SJSA1 (cell line): ENCODE measurements around the gene DCP1B. TPM values are rescaled to one million over a fixed set of nuclear protein-coding genes. Genes with fewer than 3 reads are reported as not detected.
A peak's percentile ranks its signal among the peaks of the same experiment; 100 is the strongest.

Experiments used
- DNase-seq, 2 experiments: peaks; one replicate each; pipeline ENCODE4 v3.0.0-alpha.2; 2015 to 2020; ENCODE audit warnings: low spot score in 2 of 2, low read depth in 1 of 2
- H3K27ac ChIP-seq: fragments of 250-450 bp; sonication (Bioruptor Pico); 2 replicates; pipeline ENCODE4 v1.5.1; 2020; ENCODE audit warnings: mild to moderate bottlenecking, moderate library complexity
- H3K27me3 ChIP-seq: fragments of 250-450 bp; sonication (Bioruptor Pico); replicated peaks from 2 replicates; pipeline ENCODE4 v1.5.1; 2020; ENCODE audit warnings: mild to moderate bottlenecking, moderate library complexity
- H3K36me3 ChIP-seq: fragments of 250-450 bp; sonication (Bioruptor Pico); 2 replicates; pipeline ENCODE4 v1.5.1; 2020; ENCODE audit warnings: mild to moderate bottlenecking
- H3K4me1 ChIP-seq: fragments of 250-450 bp; sonication (Bioruptor Pico); replicated peaks from 2 replicates; pipeline ENCODE4 v1.6.1; 2021; ENCODE audit warnings: mild to moderate bottlenecking
- H3K4me3 ChIP-seq: fragments of 250-450 bp; sonication (Bioruptor Pico); 2 replicates; pipeline ENCODE4 v1.5.1; 2020; ENCODE audit warnings: mild to moderate bottlenecking
- H3K9me3 ChIP-seq: fragments of 250-450 bp; sonication (Bioruptor Pico); replicated peaks from 2 replicates; pipeline ENCODE4 v1.5.1; 2020; ENCODE audit warnings: mild to moderate bottlenecking
- total RNA-seq: library from RNA; depleted of rRNA; stranded (reverse); fragments of >200 nt; shearing (Covaris generic); gene quantifications from 2 replicates; pipeline ENCODE4 v1.2.3, GENCODE V29; 2014; rRNA removed

Gene DCP1B
- 15.4 and 17.8 TPM in 2 replicates for total RNA-seq

DNA sequence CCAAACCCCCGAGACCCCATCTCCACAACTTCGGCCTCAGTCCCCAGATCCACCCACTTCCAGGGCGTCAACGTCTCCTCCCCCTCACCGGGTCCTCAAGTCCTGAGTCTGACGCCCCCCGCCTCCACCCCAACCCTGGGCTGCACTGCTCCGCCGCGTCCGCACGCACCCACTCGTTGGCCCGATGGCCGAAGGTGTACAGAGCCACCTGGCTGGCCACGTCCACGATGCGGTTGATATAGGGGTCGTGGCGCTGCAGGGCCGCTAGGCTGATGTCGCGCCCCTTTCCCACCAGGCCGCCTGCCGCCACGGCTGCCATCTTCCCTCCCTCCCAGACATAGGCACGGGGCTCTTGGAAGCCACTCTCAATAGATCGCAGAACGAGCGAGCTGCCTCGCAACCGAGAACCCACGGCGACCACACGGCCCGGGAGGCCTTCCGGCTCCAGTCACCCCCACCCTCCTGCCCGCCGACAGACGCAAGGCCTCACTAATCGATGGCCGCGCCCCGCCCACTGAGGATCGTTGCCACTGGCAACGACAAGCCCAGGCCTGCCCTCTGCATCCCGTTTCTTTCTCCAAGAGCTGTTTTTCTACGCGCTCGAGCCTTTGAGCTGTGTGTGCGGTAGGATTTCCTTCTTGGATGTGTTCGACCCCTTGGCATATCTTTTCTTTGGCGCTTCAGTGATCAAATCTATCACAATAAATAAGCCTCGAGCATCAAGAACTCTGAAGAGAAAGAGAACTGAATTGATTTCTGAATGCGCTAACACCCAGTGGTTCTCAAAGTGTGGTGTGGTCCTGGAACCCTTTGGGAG is at the start of gene DCP1B:
Gene DCP1B, minus strand, starts transcription at position 345 of the 817 bp plus-strand sequence. Its CDS starts 26 bp downstream, at position 319.
- Histone ChIP-seq H3K36me3 (peaks cover 6% of the 10 kb centered on the region), H3K27ac (peak within 1 kb of the TSS; percentile 76), H3K4me3 (peak within 1 kb of the TSS; percentile 79), H3K27me3 (no peaks in the 10 kb centered on the region), H3K9me3 (no peaks in the 10 kb centered on the region), H3K4me1 (peaks cover 32% of the 10 kb centered on the region)
- peak; percentile 92 to 99 for DNase-seq

DNA sequence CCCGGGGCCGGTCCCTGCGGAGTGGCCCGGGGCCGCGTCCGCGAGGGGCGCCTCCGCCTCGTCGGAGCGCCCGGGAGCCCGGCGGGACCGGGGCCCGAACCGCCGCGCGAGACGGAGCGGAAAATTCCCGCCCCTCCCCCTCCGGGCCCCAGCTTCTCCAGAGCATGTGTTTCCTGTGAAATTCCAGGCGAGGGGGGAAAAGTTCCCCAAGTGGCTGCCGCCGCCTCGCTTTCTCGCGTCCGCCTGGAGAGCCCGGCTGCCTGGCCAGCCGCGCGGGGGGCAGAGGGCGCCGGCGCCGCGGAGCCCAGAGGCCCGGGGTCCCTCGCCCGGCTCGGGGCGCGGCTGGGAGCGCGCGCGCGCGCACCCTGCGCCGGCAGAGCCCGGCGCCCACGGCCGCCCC is 49.4 kb upstream of the DCP1B start:
- Histone ChIP-seq H3K9me3 (no peaks in the 10 kb centered on the region), H3K36me3 (peaks cover 4% of the 10 kb centered on the region; the same call in 1 of the 2 replicates), H3K4me1 (peaks cover 25% of the 10 kb centered on the region), H3K27ac (peak overlapping the region; percentile 43; the same call in 1 of the 2 replicates), H3K4me3 (peak overlapping the region; percentile 74), H3K27me3 (no peaks in the 10 kb centered on the region)
- peak in 1 of 2 experiments; percentile 61 for DNase-seq

DNA sequence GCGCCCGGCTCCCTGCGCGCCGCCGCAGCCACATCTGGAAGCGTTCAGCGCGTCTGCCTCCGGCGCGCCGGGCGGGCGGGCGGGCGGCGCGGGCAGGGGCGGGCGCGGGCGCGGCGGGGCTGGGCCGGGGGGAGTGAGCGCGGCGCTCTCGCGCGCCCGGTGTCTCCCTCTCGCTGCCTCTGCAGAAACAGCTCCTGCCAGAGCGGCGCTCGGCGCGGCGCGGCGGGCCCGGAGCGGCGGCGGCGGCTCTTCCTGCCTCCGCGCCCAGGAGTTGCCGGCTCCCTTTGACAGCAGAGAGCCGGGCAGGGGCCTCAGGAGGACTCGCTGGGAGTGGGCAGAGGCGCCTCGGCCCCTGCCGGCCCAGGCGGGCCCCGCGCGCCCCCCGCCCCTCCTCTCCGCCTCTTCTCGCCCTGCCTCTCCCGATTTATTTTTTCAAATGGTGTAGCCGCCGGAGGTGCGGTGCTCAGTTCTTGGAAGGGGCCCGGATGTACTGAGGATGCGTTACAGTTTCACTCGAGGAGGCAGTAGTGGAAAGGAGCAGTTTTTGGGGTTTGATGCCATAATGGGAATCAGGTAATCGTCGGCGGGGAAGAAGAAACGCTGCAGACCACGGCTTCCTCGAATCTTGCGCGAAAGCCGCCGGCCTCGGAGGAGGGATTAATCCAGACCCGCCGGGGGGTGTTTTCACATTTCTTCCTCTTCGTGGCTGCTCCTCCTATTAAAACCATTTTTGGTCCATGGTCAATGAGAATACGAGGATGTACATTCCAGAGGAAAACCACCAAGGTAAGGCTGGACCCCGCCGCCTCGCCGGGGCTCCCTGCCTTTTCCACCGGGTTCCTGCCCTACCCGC is 48.8 kb upstream of the DCP1B start, which contains the start of gene CACNA1C:
Gene CACNA1C, plus strand, starts transcription at position 162 of the 853 bp plus-strand sequence. Its CDS starts 576 bp downstream, at position 738.
- Histone ChIP-seq H3K27me3 (no peaks in the 10 kb centered on the region), H3K4me3 (peak within 1 kb of the TSS; percentile 74), H3K4me1 (peaks cover 25% of the 10 kb centered on the region), H3K27ac (peak within 1 kb of the TSS; percentile 43), H3K9me3 (no peaks in the 10 kb centered on the region), H3K36me3 (peaks cover 4% of the 10 kb centered on the region; the same call in 1 of the 2 replicates)
- DNase-seq = peak; percentile 76 to 77

DNA sequence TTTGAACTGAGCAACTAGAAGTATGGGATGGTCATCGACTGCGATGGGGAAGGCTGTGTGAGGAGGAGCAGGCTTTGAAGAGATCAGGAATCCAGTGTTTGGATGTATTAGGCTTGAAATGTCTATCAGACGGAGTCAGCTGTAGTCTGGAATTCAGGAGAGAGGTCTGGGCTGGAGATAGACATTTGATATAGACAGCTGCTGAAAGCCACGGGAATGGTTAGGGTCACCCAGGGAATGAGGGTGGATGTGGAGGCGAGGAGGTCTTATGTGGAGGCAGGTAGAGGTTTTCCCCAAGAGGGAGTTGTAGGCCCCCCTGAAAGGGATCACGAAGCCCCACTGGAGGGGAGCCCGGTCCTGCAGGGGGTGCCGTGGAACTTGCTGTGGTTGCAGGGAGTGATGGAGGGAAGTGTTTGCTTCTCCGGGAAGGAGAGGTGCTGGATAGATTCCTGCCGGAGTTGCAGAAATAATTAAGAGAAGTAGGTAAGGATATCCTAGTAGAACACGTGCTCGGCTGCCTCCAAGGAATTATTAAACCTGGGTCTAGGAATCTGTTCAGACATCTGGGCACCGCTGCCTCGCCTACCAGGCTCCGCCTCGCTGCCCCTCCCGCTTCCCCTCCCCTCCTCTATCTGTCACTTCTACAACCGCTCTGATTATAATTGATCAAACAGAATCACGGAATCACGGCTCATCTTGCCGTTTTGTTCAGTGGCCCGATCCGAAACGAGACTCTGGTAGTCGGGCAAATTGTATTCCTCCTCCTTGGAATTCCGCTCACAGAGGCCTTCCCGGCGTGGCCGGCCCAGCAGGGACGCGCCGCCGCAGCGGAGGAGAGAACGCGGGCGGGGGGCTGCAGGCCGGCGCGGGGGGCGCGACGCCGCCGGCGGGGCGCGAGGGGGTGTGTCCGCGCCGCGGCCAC is 47.7 kb upstream of the DCP1B start:
- peak in 1 of 2 experiments; percentile 46 for DNase-seq
- H3K36me3 ChIP-seq = no peaks in the 10 kb centered on the region
- H3K4me3 ChIP-seq = peak overlapping the region; percentile 74
- H3K27me3 ChIP-seq = no peaks in the 10 kb centered on the region
- peaks cover 25% of the 10 kb centered on the region for H3K4me1 ChIP-seq
- no peak overlapping the region for H3K27ac ChIP-seq
- H3K9me3 ChIP-seq = no peaks in the 10 kb centered on the region

DNA sequence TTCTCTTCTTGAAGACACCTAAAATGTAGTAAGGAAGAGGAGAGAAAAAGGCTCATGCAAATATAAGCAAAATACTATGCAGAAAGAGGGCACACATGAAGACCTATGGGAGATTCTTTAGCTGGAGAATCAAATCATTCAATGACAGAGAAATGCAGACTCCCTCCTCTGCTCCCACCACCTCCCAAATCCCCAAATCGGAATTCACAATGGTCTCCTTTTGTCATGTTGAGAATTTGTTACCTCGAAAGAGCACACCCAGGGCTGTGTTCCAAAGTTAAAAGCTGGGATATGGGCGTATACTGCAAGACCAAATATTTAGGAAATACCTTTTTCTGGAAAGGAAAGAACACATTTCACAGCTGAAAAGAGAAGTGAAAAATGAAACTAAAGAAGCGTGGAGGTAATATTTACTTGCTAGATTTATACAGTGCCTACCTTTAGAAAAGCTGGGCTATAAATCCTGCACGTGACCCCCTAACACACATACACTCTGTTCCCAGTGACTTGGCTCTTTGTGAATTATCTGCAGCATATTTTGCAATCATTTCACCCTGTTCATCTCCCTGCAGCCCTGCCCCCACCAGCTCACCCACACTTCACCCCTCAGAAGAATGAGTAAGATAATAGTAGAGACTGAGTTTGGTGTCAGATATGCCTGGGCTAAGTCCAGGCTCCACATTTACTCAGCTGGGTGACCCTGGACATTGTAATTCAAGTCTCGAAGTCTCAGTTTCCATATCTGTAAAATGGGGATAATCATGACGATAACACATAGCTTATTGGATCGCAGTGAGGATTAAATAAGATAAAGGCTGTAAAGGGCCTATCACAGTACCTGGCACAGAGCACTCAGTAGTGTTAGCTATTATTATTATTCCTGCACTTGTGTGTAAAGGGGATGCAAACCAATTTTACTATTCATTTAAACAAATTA is 45.6 kb upstream of the DCP1B start:
- no peak for DNase-seq

DNA sequence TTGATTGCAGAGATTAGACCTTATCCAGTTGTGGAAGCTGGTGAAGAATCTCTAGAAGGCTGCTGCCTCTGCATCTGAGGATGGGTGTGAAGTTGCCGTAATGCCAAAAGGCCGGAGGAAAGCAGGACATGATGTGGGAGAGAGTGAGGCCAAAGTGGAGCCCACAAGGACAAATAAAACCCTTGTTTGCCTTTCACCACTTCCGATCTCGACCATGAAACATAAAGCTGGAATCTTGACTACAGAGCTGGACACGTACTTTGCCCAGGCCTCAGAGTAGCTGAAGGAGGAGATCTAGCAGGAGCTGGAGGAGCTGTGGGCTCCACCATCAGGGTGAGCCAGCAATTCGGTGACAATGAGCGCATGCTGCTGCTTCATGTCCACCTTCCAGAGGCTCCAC is 43.5 kb upstream of the DCP1B start:
- H3K36me3 ChIP-seq = no peaks in the 10 kb centered on the region
- H3K9me3 ChIP-seq = 0 out of 2 replicates have a peak, but pooled peaks cover 2% of the 10 kb centered on the region

More for the DNA sequence above, 45.6 kb upstream of the DCP1B start:
- Histone ChIP-seq H3K4me3 (no peak overlapping the region), H3K27me3 (peaks cover 5% of the 10 kb centered on the region; the same call in 1 of the 2 replicates), H3K27ac (no peak overlapping the region), H3K9me3 (no peaks in the 10 kb centered on the region), H3K36me3 (no peaks in the 10 kb centered on the region), H3K4me1 (peaks cover 22% of the 10 kb centered on the region)

DNA sequence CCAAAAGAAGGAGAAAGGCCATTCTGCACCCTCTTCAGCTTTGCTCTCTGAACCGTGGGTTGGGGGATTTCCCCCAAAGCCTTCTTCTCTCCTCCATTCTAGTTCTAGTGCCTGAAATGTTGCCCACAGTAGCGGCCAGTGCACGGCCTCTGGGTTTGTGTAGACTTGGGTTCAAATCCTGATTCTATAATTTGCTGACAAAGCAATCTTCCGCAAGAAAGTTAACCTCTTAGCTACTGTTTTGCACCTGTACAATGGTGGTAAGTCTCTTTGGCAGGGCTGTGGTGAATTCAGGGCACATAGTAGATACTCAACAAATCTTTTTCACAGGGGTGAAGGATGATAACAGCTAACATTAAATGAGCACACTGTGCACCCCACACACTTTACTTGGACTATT is 42.7 kb upstream of the DCP1B start:
- H3K4me1 ChIP-seq = peaks cover 13% of the 10 kb centered on the region
- H3K4me3 ChIP-seq = no peak overlapping the region
- H3K27ac ChIP-seq = no peak overlapping the region
- H3K27me3 ChIP-seq = peaks cover 7% of the 10 kb centered on the region; the same call in 1 of the 2 replicates
- H3K36me3 ChIP-seq = no peaks in the 10 kb centered on the region
- 0 out of 2 replicates have a peak, but pooled peaks cover 2% of the 10 kb centered on the region for H3K9me3 ChIP-seq
- no peak for DNase-seq

More for the DNA sequence above, 43.5 kb upstream of the DCP1B start:
- no peak overlapping the region for H3K4me3 ChIP-seq
- no peak overlapping the region for H3K27ac ChIP-seq
- H3K4me1 ChIP-seq = peaks cover 13% of the 10 kb centered on the region
- H3K27me3 ChIP-seq = peaks cover 7% of the 10 kb centered on the region; the same call in 1 of the 2 replicates
- no peak for DNase-seq

DNA sequence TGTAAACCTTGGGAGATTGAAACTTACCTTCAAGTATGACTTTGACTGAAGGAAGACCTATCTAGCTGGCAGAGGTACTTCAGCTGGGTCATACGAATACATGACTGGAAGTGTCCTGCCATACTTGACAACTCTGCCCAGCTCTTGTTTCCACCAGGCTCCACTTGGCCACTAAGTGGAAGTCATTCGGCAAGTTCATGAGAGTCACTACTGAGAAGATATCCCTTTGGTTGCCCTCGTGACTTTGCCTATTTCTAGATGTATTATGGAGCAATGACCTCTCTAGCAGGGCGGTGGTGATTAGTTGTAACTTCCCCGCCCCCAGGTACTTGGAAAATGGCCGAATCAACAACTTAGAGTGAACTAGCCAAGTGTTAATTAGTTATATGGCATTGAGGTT is 39.9 kb upstream of the DCP1B start:
- no peaks in the 10 kb centered on the region for H3K4me1 ChIP-seq
- H3K9me3 ChIP-seq = 0 out of 2 replicates have a peak, but pooled peaks cover 2% of the 10 kb centered on the region
- H3K27ac ChIP-seq = no peak overlapping the region
- peaks cover 10% of the 10 kb centered on the region for H3K27me3 ChIP-seq
- H3K36me3 ChIP-seq = no peaks in the 10 kb centered on the region
- no peak overlapping the region for H3K4me3 ChIP-seq
- DNase-seq = no peak

DNA sequence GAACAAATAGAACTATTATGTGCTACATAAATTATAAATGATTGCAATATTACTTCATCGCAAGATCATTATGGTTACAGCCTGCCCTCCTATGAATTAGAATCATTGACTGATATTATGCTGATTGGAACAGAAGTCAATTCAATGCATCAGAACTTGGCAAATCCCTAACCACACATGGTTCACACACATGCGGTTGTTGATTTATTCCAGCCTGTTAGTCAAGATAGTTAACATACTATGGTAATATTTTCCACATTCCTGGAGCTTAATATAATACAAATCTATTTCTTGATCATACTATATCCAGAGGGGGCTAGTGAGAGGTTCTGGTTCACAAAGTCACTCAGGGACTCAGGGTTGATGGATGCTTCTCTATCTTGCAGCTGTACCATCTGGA is 38.8 kb upstream of the DCP1B start:
- H3K4me1 ChIP-seq = no peaks in the 10 kb centered on the region
- no peaks in the 10 kb centered on the region for H3K36me3 ChIP-seq
- H3K27ac ChIP-seq = no peak overlapping the region
- DNase-seq = no peak
- 0 out of 2 replicates have a peak, but pooled peaks cover 2% of the 10 kb centered on the region for H3K9me3 ChIP-seq
- no peak overlapping the region for H3K4me3 ChIP-seq
- H3K27me3 ChIP-seq = peaks cover 16% of the 10 kb centered on the region

DNA sequence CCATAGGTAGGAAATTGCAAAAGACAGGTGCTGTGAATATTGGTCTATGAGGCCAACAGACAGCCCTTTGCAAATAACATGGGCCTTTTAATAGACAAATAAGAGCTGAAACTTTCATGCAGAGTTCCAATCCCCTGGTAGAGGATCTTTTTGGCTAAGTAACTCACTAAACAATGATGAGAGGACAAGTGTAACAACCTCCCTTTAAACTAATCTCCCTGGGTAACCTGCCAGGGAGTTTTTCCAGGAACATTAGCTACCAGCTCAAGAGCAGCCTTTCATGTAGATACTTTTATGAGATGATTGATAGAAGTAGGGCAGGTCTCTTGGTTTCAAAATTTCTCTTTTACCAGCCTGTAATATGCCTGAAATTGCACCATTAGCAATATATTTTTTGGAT is 34.8 kb upstream of the DCP1B start:
- Histone ChIP-seq H3K4me1 (peaks cover 6% of the 10 kb centered on the region), H3K27ac (no peak overlapping the region), H3K36me3 (no peaks in the 10 kb centered on the region), H3K4me3 (no peak overlapping the region), H3K9me3 (0 out of 2 replicates have a peak, but pooled peaks cover 2% of the 10 kb centered on the region), H3K27me3 (peaks cover 9% of the 10 kb centered on the region)
- DNase-seq = no peak

DNA sequence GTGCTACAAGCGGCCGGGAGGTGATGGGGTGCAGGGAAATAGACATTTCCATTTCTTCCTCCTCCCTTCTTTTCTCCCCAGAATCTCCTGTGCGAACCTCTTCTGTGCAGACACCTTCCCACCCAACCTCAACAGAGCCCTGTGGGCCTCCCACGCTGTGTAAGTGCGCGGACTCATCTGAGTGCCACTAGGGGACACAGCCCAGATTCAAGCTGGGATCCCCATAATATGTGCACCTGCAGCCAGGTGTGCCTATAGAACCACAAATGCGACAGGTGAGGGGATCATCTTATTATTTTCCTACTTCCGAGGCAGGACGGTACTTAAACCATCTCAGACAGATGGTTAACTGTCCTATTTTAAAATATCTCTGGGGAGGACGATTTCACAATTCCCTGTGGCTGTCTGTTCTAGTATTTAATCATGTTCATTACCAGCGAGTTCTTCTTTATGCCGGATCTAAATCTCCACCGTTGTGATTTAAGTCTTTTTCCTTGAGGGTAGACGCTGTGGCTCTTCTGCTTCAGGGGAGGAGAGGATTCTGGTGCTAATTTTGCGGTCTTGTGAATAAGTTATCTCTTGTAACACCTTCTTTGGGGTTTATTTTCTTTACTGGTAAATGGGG is 31.3 kb upstream of the DCP1B start:
- Histone ChIP-seq H3K27ac (no peak overlapping the region), H3K36me3 (no peaks in the 10 kb centered on the region), H3K4me3 (no peak overlapping the region), H3K9me3 (no peaks in the 10 kb centered on the region), H3K4me1 (peaks cover 6% of the 10 kb centered on the region), H3K27me3 (peaks cover 9% of the 10 kb centered on the region)
- no peak for DNase-seq
